Measurements from ENCODE around the gene TAS2R1.

GRCh38 chr5:9610364-9610763 is 19.8 kb downstream of the TAS2R1 start:
- no peak for TF ChIP-seq EP300 (IDR thresholded peaks at IDR 0.05)
- no peak for TF ChIP-seq CTCF (IDR thresholded peaks at IDR 0.05)
- no peak for TF ChIP-seq POLR2AphosphoS5 (IDR thresholded peaks at IDR 0.05)
- no peak for TF ChIP-seq POLR2A (IDR thresholded peaks at IDR 0.05)

Data from sigmoid colon (tissue), 4 donors.